Body of pancreas (tissue), 4 donors: Measurements from ENCODE around the gene XRN2.

Experiments used
- CTCF ChIP-seq, 7 experiments: fragments of 450-650 bp in 4 of 7; fragments of 200-600 bp in 3 of 7; sonication (generic) in 3 of 7; IDR thresholded peaks; one replicate each; pipeline ENCODE4 v1.5.1; 2016 to 2019; ENCODE audit warnings: antibody characterized with exemption in 7 of 7
- POLR2A ChIP-seq, 3 donors: fragments of 450-650 bp; IDR thresholded peaks; one replicate each; pipeline ENCODE4 v1.6.1; 2016; ENCODE audit warnings: antibody characterized with exemption in 3 of 3, mild to moderate bottlenecking in 2 of 3

GRCh38 chr20:21432911-21433310 is 129.8 kb downstream of the XRN2 start:
- no peak for TF ChIP-seq CTCF (IDR thresholded peaks at IDR 0.05)
- TF ChIP-seq POLR2A (IDR thresholded peaks at IDR 0.05), result no peak
